ENCODE measurements around the gene TASOR2.

TASOR2 gene

DNA sequence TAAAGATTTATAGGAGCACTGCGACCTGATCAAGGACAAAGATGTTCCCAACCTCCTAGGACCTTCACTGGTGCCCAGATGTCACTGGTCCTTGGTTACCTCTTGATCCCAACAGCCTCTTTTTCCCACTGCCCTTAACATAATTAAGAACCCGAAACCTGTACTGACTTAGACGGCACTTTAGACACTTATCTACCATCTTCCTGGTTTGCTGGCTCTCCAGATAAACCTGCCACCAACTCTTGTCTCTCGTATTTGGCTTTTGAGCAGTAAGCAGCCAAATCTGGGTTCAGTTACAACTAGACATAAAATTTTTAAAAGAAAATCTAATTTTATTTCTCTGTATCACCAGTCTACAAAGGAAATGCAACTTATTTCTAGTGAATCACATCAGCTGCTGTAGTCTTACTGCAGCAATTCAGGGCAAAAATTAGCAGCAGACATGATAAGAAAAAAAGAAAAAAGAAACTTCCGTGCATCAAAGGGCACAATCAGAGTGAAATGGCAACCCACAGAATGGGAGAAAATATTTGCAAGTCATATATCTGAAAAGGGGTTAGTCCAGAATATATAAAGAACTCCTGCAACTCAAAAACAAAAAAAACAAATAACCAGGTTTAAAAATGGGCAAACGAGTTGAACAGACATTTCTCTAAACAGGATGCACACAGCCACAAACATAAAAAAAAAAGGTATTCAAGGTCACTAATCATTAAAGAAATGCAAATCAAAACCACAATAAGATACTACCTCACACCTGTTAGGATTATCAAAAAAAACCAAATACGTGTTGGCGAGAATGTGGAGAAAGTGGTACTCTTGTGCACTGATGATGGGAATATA is 27.7 kb upstream of the TASOR2 start:
- DNase-seq: no peak

DNA sequence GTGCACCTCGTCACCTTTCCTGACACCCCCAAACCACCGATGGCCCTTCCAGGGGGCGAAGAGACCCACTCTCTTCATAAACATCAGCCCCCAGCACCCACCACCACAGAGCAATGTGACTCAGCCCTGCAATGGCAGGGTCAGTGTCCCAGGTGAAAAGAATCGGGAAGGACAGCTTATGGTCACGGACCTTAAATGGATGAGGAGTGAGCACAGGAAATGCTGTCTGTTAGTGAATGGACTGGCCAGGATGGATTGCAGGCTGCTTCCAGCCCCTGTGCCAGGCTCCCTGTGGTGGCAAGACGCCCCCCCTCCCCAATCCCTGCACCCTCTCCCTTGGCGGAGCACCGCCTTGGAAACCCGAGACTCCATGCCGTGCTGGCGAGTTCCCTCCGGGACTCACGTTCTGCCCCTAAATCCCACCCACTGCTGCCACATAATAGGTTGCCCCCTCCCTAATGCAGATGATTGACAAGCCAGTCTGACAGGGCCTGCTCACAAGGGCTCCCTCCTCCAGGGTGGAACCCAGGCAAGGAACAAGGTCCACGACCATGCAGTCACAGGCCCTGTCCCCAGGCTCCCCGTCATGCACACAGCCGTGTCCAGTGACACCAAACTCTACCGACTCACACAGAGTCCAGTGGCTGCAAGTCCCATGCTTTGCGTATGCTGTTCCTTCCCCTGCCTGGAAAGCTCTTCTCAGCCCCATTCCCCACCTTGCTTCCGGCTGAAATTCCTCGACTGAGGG is 25.6 kb upstream of the TASOR2 start:
- no peak for DNase-seq

DNA sequence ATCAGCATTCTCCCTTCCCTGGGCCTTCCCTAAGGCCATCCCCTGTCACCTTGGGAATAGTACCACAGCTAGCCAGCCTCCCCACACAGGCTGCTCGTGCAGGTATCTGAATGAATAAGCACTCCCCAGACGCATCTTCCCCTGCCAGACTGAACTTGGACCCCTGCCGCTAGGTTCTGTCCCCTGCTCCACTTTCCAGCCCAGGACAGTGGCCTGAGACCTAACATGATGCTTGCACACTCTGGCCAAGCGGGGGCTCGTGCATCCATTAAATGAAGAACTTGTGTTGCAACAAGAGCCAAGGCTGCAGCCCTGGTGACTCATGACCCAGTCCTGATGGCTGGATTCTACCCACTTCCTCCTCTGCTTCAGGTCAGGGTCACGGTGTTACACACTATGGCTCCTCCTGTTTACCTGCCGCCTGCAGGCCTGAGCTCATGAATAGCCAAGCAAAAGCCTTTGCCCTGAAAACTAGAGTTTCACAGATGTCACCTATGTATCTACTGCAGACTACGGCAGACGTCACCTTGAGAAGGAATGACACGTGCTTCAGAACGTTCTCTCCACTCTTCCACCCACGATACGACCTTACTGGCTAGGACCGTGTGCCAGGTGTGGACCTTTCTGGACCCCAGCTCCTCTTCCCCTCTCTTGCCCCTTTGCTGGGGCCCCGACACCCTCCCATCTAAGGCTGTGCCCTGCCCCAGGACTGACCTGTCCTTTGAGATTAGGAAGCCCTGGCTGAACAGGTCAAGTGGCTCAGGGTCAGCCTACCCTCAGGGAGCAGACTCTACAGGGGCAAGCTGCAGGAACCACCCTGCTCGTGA is 24.7 kb upstream of the TASOR2 start:
- no peak for DNase-seq

DNA sequence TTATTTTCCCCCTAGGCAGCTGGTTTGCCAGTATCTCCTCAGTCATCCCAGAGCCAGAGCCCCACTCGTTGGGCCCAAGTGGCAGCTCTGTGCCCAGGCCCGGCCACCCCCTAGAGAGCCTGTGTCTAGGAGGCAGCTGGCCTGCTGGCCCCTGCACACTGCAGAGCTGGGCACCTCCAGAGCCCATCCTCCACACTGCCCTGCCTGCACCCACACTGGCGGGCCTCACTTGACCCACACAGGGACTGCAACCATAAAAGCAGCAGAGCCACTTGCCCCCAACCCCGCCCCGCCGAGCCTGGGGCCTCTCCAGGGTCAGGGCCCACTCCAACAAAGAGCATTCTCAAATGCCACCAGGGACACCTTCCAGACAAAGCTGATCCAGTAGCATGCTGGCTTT is 23.6 kb upstream of the TASOR2 start:
- no peak for DNase-seq

DNA sequence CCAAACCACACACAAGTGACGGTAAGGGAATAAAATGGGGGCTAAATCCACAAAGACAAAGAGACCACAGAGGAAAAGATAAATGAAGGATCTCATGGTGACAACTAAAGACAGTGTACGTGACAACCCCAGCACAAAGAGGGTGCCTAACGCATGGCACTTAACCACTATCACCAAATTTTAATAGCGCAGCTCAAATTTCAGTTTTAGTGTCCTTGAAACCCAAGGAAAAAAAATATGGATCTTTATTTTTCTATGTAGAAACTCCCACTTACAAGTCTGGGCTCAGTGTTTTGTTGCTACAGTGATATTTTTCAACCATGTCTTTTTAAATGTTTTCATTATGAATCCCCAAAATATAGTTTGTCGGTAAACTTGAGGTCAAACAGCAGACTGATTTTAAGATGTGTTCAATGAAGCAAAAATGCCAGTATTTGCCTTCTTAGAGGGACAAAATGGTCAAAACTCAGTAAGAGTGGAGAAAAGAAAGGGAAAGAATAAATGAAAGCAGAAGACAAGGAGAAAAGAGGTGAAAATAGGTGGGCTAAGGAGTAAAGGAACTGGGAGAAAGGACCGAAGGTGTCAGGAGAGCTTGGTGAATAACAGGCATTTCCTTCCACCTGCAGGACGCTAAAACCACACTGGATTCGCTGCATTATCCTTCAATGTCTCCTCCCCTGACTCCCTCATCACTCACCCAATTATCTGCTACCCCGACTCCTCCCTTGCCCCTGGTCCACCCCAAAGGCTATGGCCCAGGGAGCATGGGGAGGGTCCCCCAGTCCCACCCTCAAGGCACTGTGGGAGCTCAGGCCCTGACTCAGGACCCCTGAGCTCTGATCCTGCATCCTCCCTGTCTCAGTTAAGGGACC is 21.7 kb upstream of the TASOR2 start:
- DNase-seq: no peak

DNA sequence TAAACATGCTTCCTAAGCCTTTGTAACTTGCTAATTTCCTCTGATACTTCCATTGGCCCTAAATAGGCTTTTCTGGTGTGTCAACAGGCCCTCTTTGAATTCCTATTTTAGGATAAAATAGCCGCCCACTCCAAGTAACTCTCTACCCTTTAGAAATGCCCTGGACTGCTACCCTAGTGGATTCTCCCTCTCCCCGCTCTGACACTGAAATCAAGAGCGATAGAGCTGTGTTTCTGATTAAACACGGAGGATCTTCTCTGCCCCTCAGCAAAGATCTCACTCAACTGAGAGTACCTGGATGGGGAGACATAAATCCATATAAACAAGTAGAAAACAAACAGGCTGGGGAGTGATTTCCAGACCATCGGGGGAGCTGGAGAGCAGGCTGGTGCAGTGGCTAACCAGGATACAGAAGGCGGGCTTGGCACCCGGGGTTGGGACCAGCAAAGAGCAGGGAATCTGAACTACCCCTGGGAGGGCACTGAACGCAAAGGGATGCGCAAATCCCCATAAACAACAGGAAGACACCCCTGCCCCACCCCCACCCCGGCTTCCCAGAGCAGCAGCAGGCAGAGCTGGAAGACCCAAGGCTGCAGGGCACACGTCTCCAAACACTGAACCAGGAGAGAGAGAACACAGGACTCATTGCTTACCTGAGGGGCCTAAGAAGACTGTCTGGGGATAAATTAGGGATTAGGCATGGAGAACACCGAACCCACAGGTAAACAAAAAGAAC is 20.8 kb upstream of the TASOR2 start:
- no peak for DNase-seq

DNA sequence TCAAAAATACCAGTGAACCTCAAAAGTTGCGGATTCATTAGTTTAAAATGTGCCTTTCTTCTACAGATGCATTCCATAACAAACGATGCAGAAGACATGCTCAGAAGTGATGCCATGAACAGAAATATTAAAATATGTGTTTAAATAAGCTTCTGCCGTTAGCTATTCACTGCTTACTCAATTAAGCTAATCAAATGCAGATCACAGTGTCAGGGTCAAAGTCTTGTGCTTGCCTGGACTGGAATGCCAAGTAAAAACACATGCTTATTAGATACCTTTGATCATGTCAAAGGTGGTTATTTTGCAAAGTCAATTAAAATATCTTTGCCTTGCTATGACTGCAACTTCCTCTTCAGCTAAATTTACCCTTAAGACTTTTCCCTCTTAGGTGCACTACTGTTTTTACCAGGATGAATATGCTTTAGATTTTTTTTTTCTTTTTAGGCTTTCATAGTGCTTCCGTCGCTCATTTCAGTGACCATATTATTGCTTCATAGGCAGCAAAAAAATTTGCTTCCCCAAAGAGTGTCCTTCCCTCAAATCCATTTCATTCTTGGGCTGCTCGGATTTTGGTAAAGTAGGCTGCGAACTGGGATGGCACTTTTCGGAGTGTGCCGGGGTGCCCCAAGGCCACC is 19.1 kb upstream of the TASOR2 start:
- DNase-seq: no peak

DNA sequence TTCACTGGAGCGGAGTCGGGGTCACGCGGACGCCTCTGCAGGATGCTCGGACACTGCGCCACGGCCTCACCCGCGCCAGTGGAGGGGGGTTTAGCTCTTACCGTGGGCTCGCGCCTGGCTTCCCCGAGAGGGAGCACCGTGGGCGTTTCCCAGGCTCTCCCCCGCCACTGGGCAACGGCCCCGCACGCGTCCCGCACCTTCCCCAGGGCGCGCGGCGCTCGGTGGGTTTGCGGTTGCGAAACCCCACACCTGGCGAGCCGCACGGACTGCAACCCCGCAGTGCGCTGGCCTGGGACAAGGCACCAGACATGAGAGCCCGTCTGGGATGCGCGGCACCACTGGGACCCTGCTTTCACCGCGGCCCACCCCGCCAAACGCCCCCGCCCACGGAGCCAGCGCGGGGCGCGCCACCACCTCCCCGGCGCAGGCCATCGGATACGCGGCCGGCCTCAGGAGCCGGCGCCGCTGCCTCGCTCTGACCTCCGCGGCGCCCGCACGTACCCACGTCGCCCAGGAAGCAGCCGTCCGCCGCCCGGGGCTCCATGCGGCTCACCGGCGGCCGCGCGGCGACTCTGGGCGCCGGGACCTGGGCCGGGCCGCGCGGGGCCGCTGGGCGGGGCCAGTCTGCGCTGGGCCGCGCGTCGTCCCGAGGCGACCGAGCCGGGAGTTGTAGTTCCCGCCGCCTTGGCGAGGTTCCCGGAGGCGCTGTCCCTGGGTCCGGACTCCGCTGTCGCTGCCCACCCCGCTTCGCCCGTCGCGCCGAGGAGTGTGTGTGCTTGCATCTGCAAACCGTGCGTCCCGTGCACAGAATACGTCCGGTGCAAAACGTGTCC is 18.4 kb upstream of the TASOR2 start, which contains the start of gene ASB13:
TSS of gene ASB13 (minus strand) at position 588 of the 833 bp plus-strand sequence. CDS start at position 544, 44 bp downstream.
- no peak for DNase-seq

DNA sequence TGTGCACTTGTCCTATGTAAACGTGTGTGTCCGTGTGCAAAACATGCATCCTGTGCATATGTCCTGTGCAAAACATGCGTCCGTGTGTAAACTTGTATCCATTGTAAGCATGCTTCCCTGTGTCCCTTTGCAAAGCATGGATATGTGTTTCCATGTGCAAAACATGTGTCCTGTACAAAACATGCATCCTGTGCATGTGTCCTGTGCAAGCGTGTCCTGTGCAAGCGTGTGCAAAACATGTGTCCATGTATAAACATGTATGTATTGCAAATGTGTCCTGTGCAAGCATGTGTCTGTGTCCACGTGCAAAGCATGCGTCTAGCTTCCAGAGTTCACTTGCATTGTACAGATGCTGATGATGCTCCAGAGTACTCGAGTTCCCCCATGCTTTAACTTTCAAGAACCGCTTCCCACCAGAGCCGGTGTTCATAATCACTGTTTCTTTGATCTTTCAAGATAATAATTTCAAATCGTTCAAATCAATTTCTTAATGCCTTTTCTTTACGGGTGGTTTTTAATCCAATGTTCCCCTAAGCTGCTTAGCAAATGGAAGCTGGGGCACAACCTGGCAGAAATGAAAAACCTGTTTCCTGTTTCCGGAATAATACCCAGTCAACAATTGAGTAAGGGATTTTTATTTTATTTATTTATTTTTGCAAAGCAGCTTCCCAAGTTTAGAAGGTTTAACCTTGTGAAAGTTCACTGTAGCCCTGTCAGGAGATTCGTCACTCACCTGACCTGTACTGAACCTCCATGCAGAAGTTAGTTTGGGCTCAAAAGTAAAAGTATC is 17.6 kb upstream of the TASOR2 start:
- no peak for DNase-seq

DNA sequence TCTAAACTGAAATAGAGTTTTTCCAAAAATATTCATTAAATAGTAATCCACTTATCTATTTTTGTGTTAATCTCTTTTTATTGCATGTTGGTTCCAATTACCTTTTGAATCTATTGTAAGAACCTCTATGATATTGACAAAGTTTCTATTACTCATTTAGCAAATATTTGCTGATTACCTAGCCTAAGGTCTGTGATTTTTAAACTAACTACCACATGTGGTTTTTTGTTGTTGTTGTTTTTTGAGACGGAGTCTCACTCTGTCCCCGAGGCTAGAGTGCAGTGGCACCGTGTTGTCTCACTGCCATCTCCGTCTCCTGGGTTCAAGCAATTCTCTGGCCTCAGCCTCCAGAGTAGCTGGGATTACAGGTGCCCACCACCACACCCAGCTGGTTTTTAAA is 16.2 kb upstream of the TASOR2 start:
- no peak for DNase-seq

DNA sequence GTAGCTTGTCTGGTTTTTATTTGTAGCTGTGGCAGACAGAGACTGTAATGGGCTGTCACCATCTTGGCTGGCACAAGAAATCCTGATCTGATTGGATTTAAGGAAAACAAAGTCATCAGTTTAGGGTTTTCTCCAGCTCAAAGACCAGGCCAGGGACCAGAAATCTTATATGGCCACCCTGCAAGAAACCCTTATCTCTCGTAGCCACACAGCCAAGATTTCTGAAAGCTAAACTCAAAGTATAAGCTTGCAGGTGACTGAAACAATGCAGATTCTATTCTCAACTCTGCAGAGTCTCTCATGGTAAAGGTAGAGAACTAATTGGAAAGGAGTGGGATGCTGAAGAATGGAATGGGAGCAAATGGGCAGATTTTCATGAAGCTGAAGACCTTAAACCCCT is 15.0 kb upstream of the TASOR2 start:
- no peak for DNase-seq

DNA sequence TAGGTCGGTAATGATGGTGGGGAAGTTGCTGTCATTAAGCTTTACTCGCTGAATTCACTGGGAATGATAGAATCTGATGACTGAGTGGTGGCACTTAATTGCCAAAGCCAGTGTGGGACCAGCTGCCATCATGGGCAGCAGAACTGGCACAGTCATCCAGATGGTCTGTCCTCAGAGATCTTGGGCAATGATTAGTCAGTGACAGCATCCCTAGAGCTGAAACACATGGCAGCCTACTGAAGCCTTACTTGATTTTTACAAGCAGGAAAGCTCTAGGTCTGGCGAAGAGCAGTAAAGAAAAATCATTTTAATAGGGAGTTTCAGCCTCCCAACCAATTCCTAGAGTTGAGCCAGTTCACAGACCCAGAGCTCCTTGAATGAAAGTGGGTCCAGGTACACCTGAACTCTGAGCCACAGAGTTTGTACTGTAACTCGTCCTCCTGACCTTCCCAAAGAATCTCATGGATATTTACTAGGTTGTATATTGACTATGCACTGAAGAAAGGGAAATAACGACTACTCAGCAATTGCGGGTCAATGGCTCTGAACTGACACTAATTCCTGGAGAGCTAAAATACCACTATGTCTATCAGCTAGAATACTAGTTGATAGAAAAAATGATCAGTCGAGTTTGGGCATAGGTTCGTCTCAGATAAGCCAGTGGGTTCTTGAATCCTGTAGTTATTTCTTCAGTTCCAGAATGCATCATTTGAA is 13.8 kb upstream of the TASOR2 start:
- DNase-seq: no peak

DNA sequence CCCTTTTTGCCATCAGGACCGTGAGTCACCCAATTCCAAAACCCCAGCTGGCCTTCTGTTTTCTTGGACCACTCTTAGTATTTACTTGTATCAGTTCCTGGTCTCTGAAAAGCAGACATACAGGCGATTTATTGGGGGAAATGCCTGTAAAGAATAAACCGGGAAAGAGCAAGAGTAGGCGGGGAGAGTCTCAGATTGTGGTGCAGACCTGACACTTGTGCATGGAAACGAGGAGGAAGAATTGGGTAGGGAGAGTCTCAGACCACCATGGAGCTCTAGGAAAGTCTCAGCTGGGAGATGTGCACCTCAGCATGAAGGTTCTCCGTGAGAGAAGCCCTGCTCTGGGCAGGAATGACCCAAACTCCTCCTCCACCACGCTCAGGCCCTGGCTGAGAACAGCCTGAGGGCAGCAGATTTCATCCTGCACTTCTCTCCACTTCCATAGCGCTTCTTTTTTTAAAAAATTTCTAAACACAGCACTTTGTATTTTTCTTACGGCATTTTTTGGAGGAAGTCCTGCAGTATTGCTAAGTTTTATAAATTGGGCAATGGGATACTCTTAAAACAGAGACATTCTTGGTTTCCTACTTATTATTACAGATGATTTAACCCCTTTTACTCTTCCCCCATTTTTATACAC is 6.1 kb upstream of the TASOR2 start:
- DNase-seq: no peak

DNA sequence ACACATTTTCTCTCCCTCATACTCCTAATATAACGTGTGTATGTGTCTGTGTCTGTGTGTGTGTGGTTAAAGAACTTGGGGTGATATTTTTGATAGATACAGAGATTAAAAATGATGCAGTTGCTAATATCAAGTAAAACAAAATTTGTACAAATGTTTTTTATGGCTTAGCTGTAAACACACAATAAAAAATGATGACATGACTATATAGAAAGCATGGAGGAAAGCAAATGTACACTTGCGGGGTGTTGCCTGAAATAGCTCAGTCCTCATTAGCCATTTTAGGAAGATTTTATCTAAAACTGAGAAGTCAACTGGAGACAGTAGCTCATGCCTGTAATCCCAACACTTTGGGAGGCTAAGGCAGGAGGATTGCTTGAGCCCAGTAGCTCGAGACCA is 5.6 kb upstream of the TASOR2 start:
- DNase-seq: no peak

DNA sequence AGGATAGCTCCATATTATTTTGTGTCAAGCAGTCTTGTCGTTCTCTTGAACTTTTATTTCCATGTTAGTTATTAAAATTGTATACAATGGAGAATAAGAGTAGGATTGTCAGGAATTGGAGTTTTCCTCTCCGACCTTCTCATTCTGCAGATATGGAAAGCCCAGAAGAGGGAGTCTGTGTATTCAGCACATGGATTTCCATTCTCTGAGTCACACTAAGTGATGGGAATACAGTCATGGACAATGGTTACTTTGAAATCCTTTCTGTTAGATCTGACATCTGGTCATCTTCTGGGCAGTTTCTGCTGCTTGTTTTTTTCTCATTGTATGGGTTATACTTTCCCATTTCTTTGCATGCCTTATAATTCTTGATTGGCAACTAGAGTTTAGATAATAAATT is 5.0 kb upstream of the TASOR2 start:
- DNase-seq: no peak

DNA sequence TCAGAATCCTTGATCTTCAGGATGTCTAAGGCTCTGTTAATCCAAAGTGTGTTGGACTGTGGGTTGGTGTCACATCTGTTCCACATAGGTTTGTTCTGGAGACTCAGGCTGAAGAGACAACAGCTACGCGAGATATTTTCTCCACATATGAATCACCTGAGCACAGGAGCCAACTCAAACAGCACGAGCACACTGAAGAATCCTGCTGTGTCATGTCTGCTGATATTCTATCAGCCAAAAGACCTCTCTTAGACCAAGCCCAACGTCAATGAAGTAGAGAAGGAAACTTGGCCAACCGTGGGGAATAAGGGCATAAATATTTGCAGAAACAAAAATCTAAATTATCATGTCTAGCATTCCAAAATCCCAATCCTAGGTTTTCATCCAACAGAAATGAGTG is 2.7 kb upstream of the TASOR2 start:
- DNase-seq: no peak

DNA sequence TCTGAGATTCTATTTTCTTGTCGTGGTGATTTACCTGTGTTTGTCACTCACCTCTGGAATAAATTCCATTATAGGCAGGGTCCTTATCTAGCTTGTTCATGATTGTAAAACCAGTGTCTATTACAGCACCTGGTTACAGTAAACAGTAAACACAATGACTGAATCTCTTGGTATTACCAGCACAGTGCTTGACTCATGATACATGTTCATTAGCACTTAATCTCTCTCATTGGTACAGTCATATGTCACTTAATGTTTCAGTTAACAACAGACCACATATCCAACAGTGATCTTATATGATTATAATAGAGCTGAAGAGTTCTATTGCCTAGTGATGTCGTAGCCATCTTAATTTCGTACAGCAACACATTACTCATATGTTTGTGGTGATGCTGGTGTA is 1.6 kb upstream of the TASOR2 start:
- DNase-seq: no peak
